ENCODE measurements around the gene GUCY2D.

GUCY2D gene

GRCh38 chr17:7992924-7993323, 9.5 kb upstream of the GUCY2D start:
- no peak for DNase-seq

GRCh38 chr17:7993972-7994589, 8.3 kb upstream of the GUCY2D start:
- DNase-seq: no peak

- no peak for DNase-seq
These were observed 6.7 kb upstream of the GUCY2D start for GRCh38 chr17:7995724-7996123.

GRCh38 chr17:7997186-7997585, 5.2 kb upstream of the GUCY2D start:
- DNase-seq: no peak

GRCh38 chr17:8002721-8003593, 542 bp downstream of the GUCY2D start:
- DNase-seq: no peak

GRCh38 chr17:8003594-8004181, 1.3 kb downstream of the GUCY2D start:
- no peak for DNase-seq

GRCh38 chr17:8004899-8005298, 2.5 kb downstream of the GUCY2D start:
- DNase-seq: no peak

GRCh38 chr17:8005357-8005756, 2.9 kb downstream of the GUCY2D start:
- DNase-seq: no peak

- DNase-seq: no peak
These were observed 3.7 kb downstream of the GUCY2D start for GRCh38 chr17:8005967-8006730.

GRCh38 chr17:8006836-8007680, 4.6 kb downstream of the GUCY2D start:
- no peak for DNase-seq

- no peak for DNase-seq
These were observed 5.4 kb downstream of the GUCY2D start for GRCh38 chr17:8007836-8008235.

- DNase-seq: no peak
These were observed 9.7 kb downstream of the GUCY2D start for GRCh38 chr17:8012045-8012580.

GRCh38 chr17:8012996-8013640, 10.7 kb downstream of the GUCY2D start:
- no peak for DNase-seq

GRCh38 chr17:8013731-8014557, 11.5 kb downstream of the GUCY2D start:
- no peak for DNase-seq

GRCh38 chr17:8014558-8014850, 12.1 kb downstream of the GUCY2D start:
- no peak for DNase-seq

- no peak for DNase-seq
These were observed 13.0 kb downstream of the GUCY2D start for GRCh38 chr17:8015236-8015956.

GRCh38 chr17:8015957-8016631, 13.7 kb downstream of the GUCY2D start:
- no peak for DNase-seq

- no peak for DNase-seq
These were observed 14.4 kb downstream of the GUCY2D start for GRCh38 chr17:8016632-8017424.

GRCh38 chr17:8018436-8018835, 16.0 kb downstream of the GUCY2D start:
- DNase-seq: no peak

All from right hindlimb (tissue), 1 donor.